Endodermal cell (in vitro differentiated cells): ENCODE data around the gene TTF2. TPM values are rescaled to one million over a fixed set of nuclear protein-coding genes. Genes with fewer than 3 reads are reported as not detected.
A peak's percentile ranks its signal among the peaks of the same experiment; 100 is the strongest.

Experiments
- DNase-seq: peaks from one replicate; pipeline ENCODE4 v3.0.0-alpha.2; 2017
- H3K27ac ChIP-seq: 2 replicates; pipeline ENCODE4 v1.5.1; 2013; ENCODE audit warnings: mild to moderate bottlenecking, low read depth, low read length, moderate library complexity
- H3K27me3 ChIP-seq: 2 replicates; pipeline ENCODE4 v1.6.1; 2013; ENCODE audit warnings: mild to moderate bottlenecking, low read length, moderate library complexity; ENCODE audit not compliant: insufficient read depth, control insufficient read depth, poor library complexity, severe bottlenecking
- H3K36me3 ChIP-seq: 2 replicates; pipeline ENCODE4 v1.7.0; 2013; ENCODE audit warnings: mild to moderate bottlenecking, low read length, moderate library complexity; ENCODE audit not compliant: control insufficient read depth, insufficient read depth
- H3K4me1 ChIP-seq: one replicate; pipeline ENCODE4 v1.7.0; 2013; ENCODE audit warnings: low read length; ENCODE audit not compliant: control insufficient read depth, insufficient read depth
- H3K4me3 ChIP-seq: 2 replicates; pipeline ENCODE4 v1.5.1; 2013; ENCODE audit warnings: mild to moderate bottlenecking, low read length, moderate library complexity
- H3K9ac ChIP-seq: 2 replicates; pipeline ENCODE4 v1.6.1; 2013; ENCODE audit warnings: mild to moderate bottlenecking, low read length, moderate library complexity; ENCODE audit not compliant: poor library complexity, severe bottlenecking; ENCODE audit errors: extremely low read depth
- H3K9me3 ChIP-seq: 2 replicates; pipeline ENCODE4 v1.6.1; 2013; ENCODE audit warnings: mild to moderate bottlenecking, low read length, moderate library complexity; ENCODE audit not compliant: control insufficient read depth
- H3K27ac Mint-ChIP-seq: 2 replicates; pipeline ENCODE4 v1.8.0; 2020; ENCODE audit warnings: mixed read lengths
- H3K27me3 Mint-ChIP-seq: 2 replicates; pipeline ENCODE4 v1.8.0; 2021; ENCODE audit warnings: mild to moderate bottlenecking, mixed read lengths; ENCODE audit not compliant: insufficient read depth
- H3K36me3 Mint-ChIP-seq: 2 replicates; pipeline ENCODE4 v1.8.0; 2020; ENCODE audit warnings: low read depth, mixed read lengths
- H3K4me1 Mint-ChIP-seq: 2 replicates; pipeline ENCODE4 v1.8.0; 2020; ENCODE audit warnings: mixed read lengths
- H3K4me3 Mint-ChIP-seq: 2 replicates; pipeline ENCODE4 v1.8.0; 2020; ENCODE audit warnings: mild to moderate bottlenecking, moderate library complexity, mixed read lengths
- H3K9me3 Mint-ChIP-seq: 2 replicates; pipeline ENCODE4 v1.8.0; 2020; ENCODE audit warnings: mild to moderate bottlenecking, mixed read lengths
- CTCF ChIP-seq: fragments of 200-600 bp; sonication (generic); conservative IDR thresholded peaks from 2 replicates; pipeline ENCODE4 v1.5.0; 2021; ENCODE audit warnings: antibody characterized with exemption, mild to moderate bottlenecking
- WGBS, 2 experiments: methylation state at CpG; one replicate each; pipeline versions ENCODE4 v1.1.5 to v1.1.7; 2013; ENCODE audit warnings: missing lambda C conversion rate in 2 of 2, mixed read lengths in 1 of 2; ENCODE audit not compliant: insufficient coverage in 1 of 2, insufficient read length in 1 of 2; 5-methylcytosine and 5-hydroxymethylcytosine counted together
- total RNA-seq, 2 donors: library from RNA; stranded (reverse); fragmentation: NEBNext Ultra II Directional in 1 of 2; extraction: Animal tissue kit (Norgen Biotek cat#: 25700) in 1 of 2; gene quantifications; 2 replicates in 1 of 2; 3 replicates in 1 of 2; pipeline ENCODE4 v1.2.1, GENCODE V29; 2021

Gene TTF2
- total RNA-seq, 2 donors from 2014 or later: 70.9 to 71.9 TPM

GRCh38 chr1:117033772-117034171 lies 26.4 kb upstream of the TTF2 start:
- H3K4me1 Mint-ChIP-seq: peaks cover 15% of the 10 kb centered on the region
- H3K27ac Mint-ChIP-seq: no peak overlapping the region
- no peak overlapping the region for H3K9ac ChIP-seq
- no peak for TF ChIP-seq CTCF
- H3K36me3 ChIP-seq: no peaks in the 10 kb centered on the region
- H3K4me3 ChIP-seq: no peak overlapping the region
- no peaks in the 10 kb centered on the region for H3K9me3 Mint-ChIP-seq
- no peak for DNase-seq
- WGBS, 2 experiments: 93 to 100% methylated on average over 5 to 7 of the region's 7 CpGs
- no peak overlapping the region for H3K4me3 Mint-ChIP-seq
- H3K27me3 ChIP-seq: no peaks in the 10 kb centered on the region
- no peaks in the 10 kb centered on the region for H3K27me3 Mint-ChIP-seq
- no peaks in the 10 kb centered on the region for H3K4me1 ChIP-seq
- H3K9me3 ChIP-seq: no peaks in the 10 kb centered on the region
- H3K27ac ChIP-seq: no peak overlapping the region
- H3K36me3 Mint-ChIP-seq: no peaks in the 10 kb centered on the region

- Mint-ChIP-seq H3K4me3 (no peak overlapping the region), H3K4me1 (peaks cover 15% of the 10 kb centered on the region), H3K9me3 (no peaks in the 10 kb centered on the region), H3K27me3 (no peaks in the 10 kb centered on the region), H3K36me3 (no peaks in the 10 kb centered on the region), H3K27ac (no peak overlapping the region)
- 87% methylated on average over 4 to 7 of the region's 7 CpGs for WGBS, 2 experiments
- Histone ChIP-seq H3K4me3 (no peak overlapping the region), H3K9ac (no peak overlapping the region), H3K4me1 (no peaks in the 10 kb centered on the region), H3K27me3 (no peaks in the 10 kb centered on the region), H3K36me3 (no peaks in the 10 kb centered on the region), H3K27ac (no peak overlapping the region), H3K9me3 (no peaks in the 10 kb centered on the region)
- DNase-seq: no peak
- TF ChIP-seq CTCF: no peak
These were observed 25.3 kb upstream of the TTF2 start for GRCh38 chr1:117034791-117035290.

- H3K4me1 Mint-ChIP-seq: peaks cover 15% of the 10 kb centered on the region
- TF ChIP-seq CTCF: peak; percentile 43
- 82 to 87% methylated on average over 6 of the region's 6 CpGs for WGBS, 2 experiments
- DNase-seq: peak; percentile 69
- H3K4me3 ChIP-seq: no peak overlapping the region
- no peaks in the 10 kb centered on the region for H3K4me1 ChIP-seq
- H3K36me3 ChIP-seq: no peaks in the 10 kb centered on the region
- H3K9me3 ChIP-seq: no peaks in the 10 kb centered on the region
- no peaks in the 10 kb centered on the region for H3K36me3 Mint-ChIP-seq
- H3K9ac ChIP-seq: no peak overlapping the region
- no peak overlapping the region for H3K4me3 Mint-ChIP-seq
- no peaks in the 10 kb centered on the region for H3K27me3 Mint-ChIP-seq
- no peaks in the 10 kb centered on the region for H3K9me3 Mint-ChIP-seq
- H3K27me3 ChIP-seq: no peaks in the 10 kb centered on the region
- H3K27ac Mint-ChIP-seq: peak overlapping the region; percentile 25
- no peak overlapping the region for H3K27ac ChIP-seq
These were observed 24.1 kb upstream of the TTF2 start for GRCh38 chr1:117036018-117036461.
